H9 (cell line): ENCODE measurements around the gene NCAPH2. TPM values are rescaled to one million over a fixed set of nuclear protein-coding genes. Genes with fewer than 3 reads are reported as not detected.
A peak's percentile ranks its signal among the peaks of the same experiment; 100 is the strongest.

Experiments
- DNase-seq: peaks from one replicate; pipeline ENCODE4 v3.0.0-alpha.2; 2017
- H2AFZ ChIP-seq: one replicate; pipeline ENCODE4 v1.6.1; 2013; ENCODE audit warnings: mild to moderate bottlenecking, low read length, control low read depth, moderate library complexity
- H2AK5ac ChIP-seq: 2 replicates; pipeline ENCODE4 v1.6.1; 2013; ENCODE audit warnings: low read length, control low read depth, mixed read lengths; ENCODE audit not compliant: insufficient read length
- H2BK120ac ChIP-seq: one replicate; pipeline ENCODE4 v1.6.1; 2013; ENCODE audit warnings: low read depth, mild to moderate bottlenecking, low read length, control low read depth, inconsistent platforms; ENCODE audit not compliant: poor library complexity, severe bottlenecking
- H2BK12ac ChIP-seq: 2 replicates; pipeline ENCODE4 v1.6.1; 2013; ENCODE audit warnings: low read length, control low read depth, mixed read lengths, low read depth; ENCODE audit not compliant: insufficient read length
- H2BK15ac ChIP-seq: 2 replicates; pipeline ENCODE4 v1.6.1; 2013; ENCODE audit warnings: low read depth, low read length, control low read depth
- H2BK20ac ChIP-seq: one replicate; pipeline ENCODE4 v1.6.1; 2013; ENCODE audit warnings: low read depth, mild to moderate bottlenecking, low read length, control low read depth, inconsistent platforms; ENCODE audit not compliant: poor library complexity, severe bottlenecking
- H2BK5ac ChIP-seq: 2 replicates; pipeline ENCODE4 v1.6.1; 2013; ENCODE audit warnings: low read length, control low read depth, mixed read lengths; ENCODE audit not compliant: insufficient read length
- H3K14ac ChIP-seq: 2 replicates; pipeline ENCODE4 v1.6.1; 2013; ENCODE audit warnings: low read length, control low read depth; ENCODE audit not compliant: insufficient read depth
- H3K18ac ChIP-seq: 2 replicates; pipeline ENCODE4 v1.6.1; 2013; ENCODE audit warnings: low read depth, mild to moderate bottlenecking, mixed read lengths, low read length, control low read depth; ENCODE audit not compliant: insufficient read length
- H3K23ac ChIP-seq: 2 replicates; pipeline ENCODE4 v1.6.1; 2013; ENCODE audit warnings: low read length, control low read depth, mixed read lengths, low read depth; ENCODE audit not compliant: insufficient read length
- H3K23me2 ChIP-seq: 2 replicates; pipeline ENCODE4 v1.6.1; 2013; ENCODE audit warnings: low read depth, mild to moderate bottlenecking, mixed read lengths, low read length, control low read depth; ENCODE audit not compliant: insufficient read length, poor library complexity, severe bottlenecking
- H3K27ac ChIP-seq: 2 replicates; pipeline ENCODE4 v1.5.1; 2013; ENCODE audit warnings: low read length, control low read depth, mixed read lengths, low read depth; ENCODE audit not compliant: insufficient read length
- H3K27me3 ChIP-seq: 2 replicates; pipeline ENCODE4 v1.6.1; 2013; ENCODE audit warnings: low read length, control low read depth, inconsistent platforms; ENCODE audit not compliant: insufficient read depth
- H3K4ac ChIP-seq: 2 replicates; pipeline ENCODE4 v1.6.1; 2013; ENCODE audit warnings: low read depth, mild to moderate bottlenecking, control low read depth, inconsistent platforms, low read length, moderate library complexity
- H3K4me1 ChIP-seq: 2 replicates; pipeline ENCODE4 v1.6.1; 2013; ENCODE audit warnings: low read length, control low read depth, inconsistent platforms; ENCODE audit not compliant: insufficient read depth
- H3K4me2 ChIP-seq: 2 replicates; pipeline ENCODE4 v1.6.1; 2013; ENCODE audit warnings: low read length, control low read depth, mixed read lengths; ENCODE audit not compliant: insufficient read length, insufficient read depth
- H3K56ac ChIP-seq: 2 replicates; pipeline ENCODE4 v1.6.1; 2013; ENCODE audit warnings: low read depth, mild to moderate bottlenecking, mixed read lengths, low read length, control low read depth; ENCODE audit not compliant: insufficient read length
- H3K79me1 ChIP-seq: 2 replicates; pipeline ENCODE4 v1.6.1; 2013; ENCODE audit warnings: low read depth, mild to moderate bottlenecking, moderate library complexity, low read length, control low read depth, inconsistent platforms; ENCODE audit not compliant: insufficient read depth, poor library complexity, severe bottlenecking
- H3K79me2 ChIP-seq: 2 replicates; pipeline ENCODE4 v1.6.1; 2013; ENCODE audit warnings: low read length, control low read depth, inconsistent platforms; ENCODE audit not compliant: insufficient read depth
- H3K9ac ChIP-seq: 2 replicates; pipeline ENCODE4 v1.6.1; 2013; ENCODE audit warnings: low read length, control low read depth, mixed read lengths; ENCODE audit not compliant: insufficient read length; ENCODE audit errors: extremely low read depth
- H3K9me3 ChIP-seq: one replicate; pipeline ENCODE4 v1.6.1; 2013; ENCODE audit warnings: low read depth, low read length, inconsistent platforms; ENCODE audit not compliant: control insufficient read depth
- H3T11ph ChIP-seq: one replicate; pipeline ENCODE4 v1.6.1; 2013; ENCODE audit warnings: mild to moderate bottlenecking, low read length, control low read depth, inconsistent platforms
- H4K20me1 ChIP-seq: one replicate; pipeline ENCODE4 v1.6.1; 2013; ENCODE audit not compliant: control insufficient read depth, insufficient read length, insufficient read depth
- H4K5ac ChIP-seq: 2 replicates; pipeline ENCODE4 v1.6.1; 2013; ENCODE audit warnings: low read depth, mild to moderate bottlenecking, mixed read lengths, low read length, control low read depth; ENCODE audit not compliant: insufficient read length
- H4K8ac ChIP-seq: replicated peaks from 2 replicates; pipeline ENCODE4 v1.6.1; 2013; ENCODE audit warnings: low read length, control low read depth, mixed read lengths, low read depth; ENCODE audit not compliant: insufficient read length
- H4K91ac ChIP-seq: 2 replicates; pipeline ENCODE4 v1.6.1; 2013; ENCODE audit warnings: low read depth, mild to moderate bottlenecking, moderate library complexity, mixed read lengths, low read length, control low read depth; ENCODE audit not compliant: insufficient read length
- H3K27ac Mint-ChIP-seq, 3 experiments: 2 replicates in 2 of 3; 3 replicates in 1 of 3; pipeline ENCODE4 v1.8.0; 2020 to 2021; ENCODE audit warnings: mixed read lengths in 3 of 3, mild to moderate bottlenecking in 1 of 3, moderate library complexity in 1 of 3
- H3K27me3 Mint-ChIP-seq: 2 replicates; pipeline ENCODE4 v1.8.0; 2021; ENCODE audit warnings: low read depth, mild to moderate bottlenecking, moderate library complexity, mixed read lengths
- H3K36me3 Mint-ChIP-seq, 3 experiments: 2 replicates in 2 of 3; 3 replicates in 1 of 3; pipeline ENCODE4 v1.8.0; 2020 to 2021; ENCODE audit warnings: low read depth in 3 of 3, mixed read lengths in 3 of 3; ENCODE audit not compliant: insufficient read depth in 1 of 3
- H3K4me1 Mint-ChIP-seq, 2 experiments: 2 replicates each; pipeline ENCODE4 v1.8.0; 2020; ENCODE audit warnings: mixed read lengths in 2 of 2
- H3K4me3 Mint-ChIP-seq, 2 experiments: 2 replicates in 1 of 2; 3 replicates in 1 of 2; pipeline ENCODE4 v1.8.0; 2020 to 2021; ENCODE audit warnings: mild to moderate bottlenecking in 2 of 2, mixed read lengths in 2 of 2, moderate library complexity in 1 of 2
- H3K9me3 Mint-ChIP-seq, 2 experiments: 2 replicates in 1 of 2; 3 replicates in 1 of 2; pipeline ENCODE4 v1.8.0; 2020; ENCODE audit warnings: mild to moderate bottlenecking in 2 of 2, mixed read lengths in 2 of 2, moderate library complexity in 1 of 2
- WGBS: extraction: QIAGEN DNeasy Blood & Tissue Kit; methylation state at CpG from one replicate; pipeline ENCODE4 v1.1.7; 2013; ENCODE audit warnings: missing lambda C conversion rate, low lambda C conversion rate, mixed read lengths; ENCODE audit not compliant: insufficient read length; ENCODE audit errors: extremely low coverage; 5-methylcytosine and 5-hydroxymethylcytosine counted together
- total RNA-seq: library from RNA; stranded (reverse); gene quantifications from 2 replicates; pipeline ENCODE4 v1.2.1, GENCODE V29; 2021
- TF ChIP-seq, protein P1 (sequence below): fragments of 200-600 bp; sonication (generic); conservative IDR thresholded peaks from 3 replicates; pipeline ENCODE4 v1.8.0; 2021; ENCODE audit warnings: antibody characterized with exemption, mild to moderate bottlenecking

Gene NCAPH2
- total RNA-seq, 1 experiment from 2014 or later, result 76.2 TPM

DNA sequence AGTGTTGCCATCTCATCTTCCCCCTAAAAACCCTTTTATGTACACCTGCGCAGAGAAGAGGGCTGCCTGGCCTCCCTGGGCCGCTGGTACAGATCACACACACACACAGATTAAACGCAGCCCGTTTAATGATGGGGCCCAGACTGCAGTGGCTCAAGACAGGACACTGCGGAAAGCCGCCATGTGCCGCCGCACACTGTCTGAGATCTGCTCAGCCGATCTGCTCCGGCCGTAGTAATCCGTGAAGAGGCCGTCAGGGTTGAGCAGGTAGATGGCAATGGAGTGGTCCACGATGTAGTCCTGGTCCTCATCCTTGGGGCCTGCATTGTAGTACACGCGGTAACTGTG lies 15.4 kb downstream of the NCAPH2 start:
- no peak overlapping the region for H3K4me2 ChIP-seq
- peaks cover 19% of the 10 kb centered on the region for H3K27me3 Mint-ChIP-seq
- TF ChIP-seq, protein P1, sequence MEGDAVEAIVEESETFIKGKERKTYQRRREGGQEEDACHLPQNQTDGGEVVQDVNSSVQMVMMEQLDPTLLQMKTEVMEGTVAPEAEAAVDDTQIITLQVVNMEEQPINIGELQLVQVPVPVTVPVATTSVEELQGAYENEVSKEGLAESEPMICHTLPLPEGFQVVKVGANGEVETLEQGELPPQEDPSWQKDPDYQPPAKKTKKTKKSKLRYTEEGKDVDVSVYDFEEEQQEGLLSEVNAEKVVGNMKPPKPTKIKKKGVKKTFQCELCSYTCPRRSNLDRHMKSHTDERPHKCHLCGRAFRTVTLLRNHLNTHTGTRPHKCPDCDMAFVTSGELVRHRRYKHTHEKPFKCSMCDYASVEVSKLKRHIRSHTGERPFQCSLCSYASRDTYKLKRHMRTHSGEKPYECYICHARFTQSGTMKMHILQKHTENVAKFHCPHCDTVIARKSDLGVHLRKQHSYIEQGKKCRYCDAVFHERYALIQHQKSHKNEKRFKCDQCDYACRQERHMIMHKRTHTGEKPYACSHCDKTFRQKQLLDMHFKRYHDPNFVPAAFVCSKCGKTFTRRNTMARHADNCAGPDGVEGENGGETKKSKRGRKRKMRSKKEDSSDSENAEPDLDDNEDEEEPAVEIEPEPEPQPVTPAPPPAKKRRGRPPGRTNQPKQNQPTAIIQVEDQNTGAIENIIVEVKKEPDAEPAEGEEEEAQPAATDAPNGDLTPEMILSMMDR, result no peak
- H3K27me3 ChIP-seq, result peaks cover 5% of the 10 kb centered on the region; the same call in 1 of the 2 replicates
- H3K23ac ChIP-seq, result no peak overlapping the region
- H3K18ac ChIP-seq, result no peak overlapping the region
- no peak overlapping the region for H2BK120ac ChIP-seq
- no peak for DNase-seq
- no peak overlapping the region for H2AFZ ChIP-seq
- no peaks in the 10 kb centered on the region for H3K79me1 ChIP-seq
- no peaks in the 10 kb centered on the region; a peak in 1 of 5 replicates for H3K9me3 Mint-ChIP-seq
- H3K4me3 Mint-ChIP-seq, result peak overlapping the region in 1 of 2 experiments; percentile 38; a peak in 2 of 5 replicates
- no peak overlapping the region for H3T11ph ChIP-seq
- no peak overlapping the region for H3K56ac ChIP-seq
- H3K4ac ChIP-seq, result no peak overlapping the region
- no peak overlapping the region for H2BK15ac ChIP-seq
- no peaks in the 10 kb centered on the region for H3K79me2 ChIP-seq
- H4K91ac ChIP-seq, result no peak overlapping the region
- WGBS, result no CpG with 5 or more reads among the region's 16 CpGs
- H4K5ac ChIP-seq, result no peak overlapping the region
- H3K36me3 Mint-ChIP-seq, result peaks cover 7 to 44% (median 32%) of the 10 kb centered on the region in 3 experiments; a peak in 6 of 7 replicates
- H3K27ac ChIP-seq, result no peak overlapping the region
- no peaks in the 10 kb centered on the region for H3K9me3 ChIP-seq
- no peak overlapping the region for H2BK5ac ChIP-seq
- no peak overlapping the region for H3K14ac ChIP-seq
- peaks cover 11 to 15% of the 10 kb centered on the region in 2 experiments for H3K4me1 Mint-ChIP-seq
- no peak overlapping the region for H2AK5ac ChIP-seq
- no peak overlapping the region for H3K27ac Mint-ChIP-seq
- H3K9ac ChIP-seq, result no peak overlapping the region
- H2BK12ac ChIP-seq, result no peak overlapping the region
- H3K23me2 ChIP-seq, result peaks cover 3% of the 10 kb centered on the region
- no peak overlapping the region for H2BK20ac ChIP-seq
- no peaks in the 10 kb centered on the region for H4K20me1 ChIP-seq
- H4K8ac ChIP-seq, result no peak overlapping the region
- peaks cover 3% of the 10 kb centered on the region; the same call in 1 of the 2 replicates for H3K4me1 ChIP-seq
